Measurements from ENCODE around the gene ANO6.
"Not testable (repeated sequence)": the region's sequence is repeated elsewhere in the genome, so short reads cannot be mapped to it uniquely, and the experiment has no call there.

The ANO6 gene

GRCh38 chr12:45242180-45242579 lies 26.3 kb downstream of the ANO6 start:
- no peak for DNase-seq (ENCODE audit: low spot score)

GRCh38 chr12:45243963-45244362 lies 28.1 kb downstream of the ANO6 start:
- DNase-seq (ENCODE audit: low spot score): no peak

GRCh38 chr12:45244561-45245343 lies 28.9 kb downstream of the ANO6 start:
- DNase-seq (ENCODE audit: low spot score): peak; percentile 30

- DNase-seq (ENCODE audit: low spot score): no peak
Observed at GRCh38 chr12:45246236-45246635, 30.3 kb downstream of the ANO6 start.

- DNase-seq (ENCODE audit: low spot score): no peak
Observed at GRCh38 chr12:45247589-45247988, 31.7 kb downstream of the ANO6 start.

- no peak for DNase-seq (ENCODE audit: low spot score)
Observed at GRCh38 chr12:45248095-45248494, 32.2 kb downstream of the ANO6 start.

- DNase-seq (ENCODE audit: low spot score): no peak
Observed at GRCh38 chr12:45254254-45254653, 38.4 kb downstream of the ANO6 start.

GRCh38 chr12:45256721-45257120 lies 40.8 kb downstream of the ANO6 start:
- DNase-seq (ENCODE audit: low spot score): no peak

- peak; percentile 59 for DNase-seq (ENCODE audit: low spot score)
Observed at GRCh38 chr12:45257185-45257930, 41.5 kb downstream of the ANO6 start.

- DNase-seq (ENCODE audit: low spot score): peak; percentile 16
Observed at GRCh38 chr12:45259675-45260074, 43.8 kb downstream of the ANO6 start.

GRCh38 chr12:45260104-45260815 lies 44.4 kb downstream of the ANO6 start:
- DNase-seq (ENCODE audit: low spot score): no peak

GRCh38 chr12:45260854-45261253 lies 45.0 kb downstream of the ANO6 start:
- no peak for DNase-seq (ENCODE audit: low spot score)

GRCh38 chr12:45262185-45262584 lies 46.3 kb downstream of the ANO6 start:
- DNase-seq (ENCODE audit: low spot score): not testable (repeated sequence)

GRCh38 chr12:45263587-45263986 lies 47.7 kb downstream of the ANO6 start:
- no peak for DNase-seq (ENCODE audit: low spot score)

- peak; percentile 19 for DNase-seq (ENCODE audit: low spot score)
Observed at GRCh38 chr12:45268672-45269411, 52.9 kb downstream of the ANO6 start.

GRCh38 chr12:45269412-45269751 lies 53.5 kb downstream of the ANO6 start:
- DNase-seq (ENCODE audit: low spot score): no peak

- DNase-seq (ENCODE audit: low spot score): no peak
Observed at GRCh38 chr12:45270951-45271350, 55.1 kb downstream of the ANO6 start.

- DNase-seq (ENCODE audit: low spot score): no peak
Observed at GRCh38 chr12:45273717-45274271, 57.9 kb downstream of the ANO6 start.

GRCh38 chr12:45276154-45276755 lies 60.4 kb downstream of the ANO6 start:
- no peak for DNase-seq (ENCODE audit: low spot score)

GRCh38 chr12:45278447-45278846 lies 62.6 kb downstream of the ANO6 start:
- no peak for DNase-seq (ENCODE audit: low spot score)

Data from Ammon's horn (tissue), 1 donor.